ENCODE data around the gene ABCC11. TPM values are rescaled to one million over a fixed set of nuclear protein-coding genes. Genes with fewer than 3 reads are reported as not detected.

The ABCC11 gene
- total and polyA plus RNA-seq, 2 experiments from 2014 or later = 0.10 TPM; not detected in 1

GRCh38 chr16:48140821-48141220, 106.5 kb downstream of the ABCC11 start (continued):
- TF ChIP-seq CTCF (conservative IDR thresholded peaks at IDR 0.05; ENCODE audit: low read depth in 2 of 2) (no peak), ETS1 (IDR thresholded peaks at IDR 0.05) (no peak), STAT1 (IDR thresholded peaks at IDR 0.05; ENCODE audit: unreplicated experiment) (no peak), CREB1 (CRISPR knock-in tag; IDR thresholded peaks at IDR 0.05; ENCODE audit: low read depth) (no peak), ZNF114 (CRISPR knock-in tag; IDR thresholded peaks at IDR 0.05) (no peak), ZNF331 (CRISPR knock-in tag; IDR thresholded peaks at IDR 0.05; ENCODE audit: low read depth) (no peak)

- DNase-seq (ENCODE audit: low spot score) = peak; percentile 22
- no peak overlapping the region for H3K4me3 Mint-ChIP-seq
- Histone ChIP-seq H3K9me2 (ENCODE audit: insufficient read depth) (peaks cover 14% of the 10 kb centered on the region; the same call in 1 of the 2 replicates), H4K20me1 (replicated peaks; ENCODE audit: insufficient read depth) (no peaks in the 10 kb centered on the region), H3F3A (replicated peaks; ENCODE audit: low read depth) (no peaks in the 10 kb centered on the region), H3K4me2 (no peak overlapping the region), H3K36me3 (ENCODE audit: insufficient read depth) (no peaks in the 10 kb centered on the region), H3K4me1 (ENCODE audit: insufficient read depth) (no peaks in the 10 kb centered on the region), H3K79me2 (replicated peaks; ENCODE audit: insufficient read depth) (no peaks in the 10 kb centered on the region), H3K4me3 (no peak overlapping the region), H3K27me3 (ENCODE audit: insufficient read depth) (no peaks in the 10 kb centered on the region), H2AFZ (peak overlapping the region; percentile 74), H3K27ac (ENCODE audit: low read depth) (no peak overlapping the region)
- ATAC-seq = no peak
- peaks cover 7% of the 10 kb centered on the region; the same call in 2 of the 3 replicates for H3K4me1 Mint-ChIP-seq
- H3K27me3 Mint-ChIP-seq (ENCODE audit: insufficient read depth, low read depth, poor library complexity) = peaks cover 5% of the 10 kb centered on the region
- H3K9me3 Mint-ChIP-seq = no peaks in the 10 kb centered on the region; the same call in 2 of the 3 replicates
- H3K27ac Mint-ChIP-seq = no peak overlapping the region
- no peaks in the 10 kb centered on the region for H3K36me3 Mint-ChIP-seq (ENCODE audit: low read depth)
- TF ChIP-seq EZH2 (IDR thresholded peaks at IDR 0.05; ENCODE audit: low read depth, unreplicated experiment) (no peak), CTCF (conservative IDR thresholded peaks at IDR 0.05; ENCODE audit: low read depth in 2 of 2) (no peak), ETS1 (IDR thresholded peaks at IDR 0.05) (no peak), ZNF114 (CRISPR knock-in tag; IDR thresholded peaks at IDR 0.05) (no peak), POLR2AphosphoS5 (IDR thresholded peaks at IDR 0.05; ENCODE audit: low read depth) (no peak), JUNB (IDR thresholded peaks at IDR 0.05; ENCODE audit: unreplicated experiment) (no peak), ZNF462 (CRISPR knock-in tag; IDR thresholded peaks at IDR 0.05) (no peak), CREB1 (CRISPR knock-in tag; IDR thresholded peaks at IDR 0.05; ENCODE audit: low read depth) (no peak), ZNF331 (CRISPR knock-in tag; IDR thresholded peaks at IDR 0.05; ENCODE audit: low read depth) (no peak)
Measured at GRCh38 chr16:48139517-48139916, 107.8 kb downstream of the ABCC11 start.
